HG02973 (cell line): ENCODE measurements around the gene UNC5C.
"Not testable (repeated sequence)": the region's sequence is repeated elsewhere in the genome, so short reads cannot be mapped to it uniquely, and the experiment has no call there.

Experiments used
- ATAC-seq: cut with Tn5 transposase; IDR thresholded peaks from one replicate; pipeline ENCODE4 v1.9.1; 2021; ENCODE audit warnings: moderate library complexity; ENCODE audit not compliant: unreplicated experiment

UNC5C gene

GRCh38 chr4:95141361-95141760, 407.4 kb downstream of the UNC5C start:
- no peak for ATAC-seq

- not testable (repeated sequence) for ATAC-seq
These were observed 409.3 kb downstream of the UNC5C start for GRCh38 chr4:95139424-95139823.

GRCh38 chr4:95134016-95134415, 414.8 kb downstream of the UNC5C start:
- not testable (repeated sequence) for ATAC-seq

GRCh38 chr4:95129821-95130311, 418.9 kb downstream of the UNC5C start:
- no peak for ATAC-seq

- ATAC-seq: no peak
These were observed 419.7 kb downstream of the UNC5C start for GRCh38 chr4:95129031-95129430.

GRCh38 chr4:95124906-95125504, 423.8 kb downstream of the UNC5C start:
- no peak for ATAC-seq

- no peak for ATAC-seq
These were observed 426.8 kb downstream of the UNC5C start for GRCh38 chr4:95122001-95122400.

GRCh38 chr4:95120456-95120855, 428.3 kb downstream of the UNC5C start:
- no peak for ATAC-seq

- no peak for ATAC-seq
These were observed 430.3 kb downstream of the UNC5C start for GRCh38 chr4:95118497-95118896.

- no peak for ATAC-seq
These were observed 434.3 kb downstream of the UNC5C start for GRCh38 chr4:95114521-95114920.
